GM12875 (cell line): Measurements from ENCODE around the gene CPSF2.

Experiments
- H3K4me3 ChIP-seq: one replicate; pipeline ENCODE4 v1.5.1; 2011; ENCODE audit warnings: low read depth, low read length, control low read depth
- TF ChIP-seq, protein P1 (sequence below): IDR thresholded peaks from 2 replicates; pipeline ENCODE4 v1.5.1; 2011; ENCODE audit warnings: low read depth, mild to moderate bottlenecking, control low read depth, inconsistent platforms, low read length, moderate library complexity, borderline replicate concordance; ENCODE audit not compliant: insufficient read depth

CPSF2 gene

DNA sequence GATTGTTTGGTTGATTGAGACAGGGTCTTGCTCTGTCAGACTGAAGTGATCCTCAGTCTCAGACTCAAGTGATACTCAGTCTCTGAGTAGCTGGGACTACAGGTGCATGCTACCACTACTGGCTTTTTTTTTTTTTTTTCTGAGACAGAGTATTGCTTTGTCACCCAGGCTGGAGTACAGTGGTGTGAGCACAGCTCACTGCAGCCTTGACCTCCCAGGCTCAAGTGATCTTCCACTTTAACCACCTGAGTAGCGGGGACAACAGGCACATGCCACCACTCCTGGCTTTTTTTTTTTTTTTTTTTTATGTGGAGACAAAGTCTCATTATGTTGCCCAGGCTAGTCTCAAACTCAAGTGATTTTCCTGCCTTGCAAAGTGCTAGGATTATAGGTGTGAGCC lies 31.8 kb downstream of the CPSF2 start:
- TF ChIP-seq, protein P1, sequence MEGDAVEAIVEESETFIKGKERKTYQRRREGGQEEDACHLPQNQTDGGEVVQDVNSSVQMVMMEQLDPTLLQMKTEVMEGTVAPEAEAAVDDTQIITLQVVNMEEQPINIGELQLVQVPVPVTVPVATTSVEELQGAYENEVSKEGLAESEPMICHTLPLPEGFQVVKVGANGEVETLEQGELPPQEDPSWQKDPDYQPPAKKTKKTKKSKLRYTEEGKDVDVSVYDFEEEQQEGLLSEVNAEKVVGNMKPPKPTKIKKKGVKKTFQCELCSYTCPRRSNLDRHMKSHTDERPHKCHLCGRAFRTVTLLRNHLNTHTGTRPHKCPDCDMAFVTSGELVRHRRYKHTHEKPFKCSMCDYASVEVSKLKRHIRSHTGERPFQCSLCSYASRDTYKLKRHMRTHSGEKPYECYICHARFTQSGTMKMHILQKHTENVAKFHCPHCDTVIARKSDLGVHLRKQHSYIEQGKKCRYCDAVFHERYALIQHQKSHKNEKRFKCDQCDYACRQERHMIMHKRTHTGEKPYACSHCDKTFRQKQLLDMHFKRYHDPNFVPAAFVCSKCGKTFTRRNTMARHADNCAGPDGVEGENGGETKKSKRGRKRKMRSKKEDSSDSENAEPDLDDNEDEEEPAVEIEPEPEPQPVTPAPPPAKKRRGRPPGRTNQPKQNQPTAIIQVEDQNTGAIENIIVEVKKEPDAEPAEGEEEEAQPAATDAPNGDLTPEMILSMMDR, result no peak
- H3K4me3 ChIP-seq, result no peak overlapping the region

- TF ChIP-seq, protein P1, result no peak
- no peak overlapping the region for H3K4me3 ChIP-seq
These were observed 32.6 kb downstream of the CPSF2 start for GRCh38 chr14:92154283-92154942.

- TF ChIP-seq, protein P1, result no peak
- no peak overlapping the region for H3K4me3 ChIP-seq
These were observed 38.9 kb downstream of the CPSF2 start for GRCh38 chr14:92160619-92161018.

DNA sequence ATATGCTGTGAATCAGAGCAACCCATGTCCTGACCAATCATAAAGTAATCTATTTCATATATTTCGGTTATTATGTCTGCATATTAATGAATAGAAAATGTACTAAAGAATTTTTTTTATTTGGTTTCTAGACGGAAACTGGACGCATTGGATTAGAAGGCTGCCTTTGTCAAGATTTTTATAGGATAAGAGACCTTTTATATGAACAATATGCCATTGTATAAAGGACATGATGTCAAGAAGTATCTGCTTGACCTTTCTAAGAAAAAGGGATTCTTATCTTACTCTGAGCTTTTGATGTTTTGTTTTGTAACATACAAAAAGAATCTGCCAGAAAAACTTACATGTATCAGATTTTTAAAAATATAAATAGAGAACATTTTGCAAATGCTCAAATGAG lies 39.8 kb downstream of the CPSF2 start:
- H3K4me3 ChIP-seq, result no peak overlapping the region
- TF ChIP-seq, protein P1, result no peak

- H3K4me3 ChIP-seq, result no peak overlapping the region
- TF ChIP-seq, protein P1, result no peak
These were observed 43.2 kb downstream of the CPSF2 start for GRCh38 chr14:92164958-92165357.

DNA sequence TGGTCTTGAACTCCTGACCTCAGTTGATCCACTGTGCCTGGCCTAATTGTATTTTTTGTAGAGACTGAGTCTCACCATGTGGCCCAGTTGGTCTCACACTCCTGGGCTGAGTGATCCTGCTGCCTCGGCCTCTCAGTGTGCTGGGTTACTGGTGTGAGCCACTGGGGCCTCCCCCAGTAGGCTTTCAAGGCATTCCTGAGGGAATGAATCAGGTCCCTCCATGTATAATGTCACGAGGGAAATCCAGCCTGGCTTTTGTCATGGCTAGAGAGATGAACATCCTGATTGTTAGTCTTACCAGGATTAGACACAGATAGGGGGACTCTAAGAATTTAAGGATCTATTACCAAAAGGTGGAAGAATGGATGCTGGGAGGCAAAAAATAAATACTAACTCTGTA lies 51.9 kb downstream of the CPSF2 start:
- TF ChIP-seq, protein P1, result no peak

GRCh38 chr14:92175811-92176210 lies 54.0 kb downstream of the CPSF2 start:
- TF ChIP-seq, protein P1, result no peak

More for the DNA sequence above, 51.9 kb downstream of the CPSF2 start:
- no peak overlapping the region for H3K4me3 ChIP-seq

More at GRCh38 chr14:92175811-92176210, 54.0 kb downstream of the CPSF2 start:
- no peak overlapping the region for H3K4me3 ChIP-seq
